Stimulated activated CD8-positive, alpha-beta memory T cell treated with anti-CD3 and anti-CD28 coated beads, Interleukin-4, amount 100 ng/mL, for 1 hour (primary cell): ENCODE measurements around the gene LRCH1.

Source experiments
- DNase-seq, 2 donors: peaks; one replicate each; pipeline ENCODE4 v3.0.0-alpha.2; 2020; ENCODE audit warnings: low read depth in 2 of 2, low spot score in 1 of 2

The LRCH1 gene

GRCh38 chr13:46686171-46686570 is 133.2 kb downstream of the LRCH1 start:
- no peak for DNase-seq

GRCh38 chr13:46687810-46688209 is 134.8 kb downstream of the LRCH1 start:
- DNase-seq: no peak

DNA sequence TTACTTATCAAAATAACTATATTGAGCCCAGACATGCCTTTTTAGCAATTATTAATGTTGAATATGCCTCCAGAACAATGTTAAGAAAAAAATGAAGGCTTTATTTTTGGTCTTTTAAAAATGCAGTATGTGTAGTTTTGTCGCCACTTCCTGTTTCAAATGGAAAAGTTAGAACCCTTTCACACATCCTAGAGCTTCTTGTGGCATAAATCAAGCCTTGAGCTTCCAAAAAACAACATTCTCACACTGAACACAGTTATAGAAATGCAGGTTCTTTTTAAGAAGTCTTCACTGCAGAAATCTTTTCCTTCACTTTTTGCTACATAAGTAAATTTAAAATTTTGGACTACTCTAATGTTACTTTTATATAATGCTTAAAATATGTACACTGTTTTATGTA is 135.3 kb downstream of the LRCH1 start:
- no peak for DNase-seq

DNA sequence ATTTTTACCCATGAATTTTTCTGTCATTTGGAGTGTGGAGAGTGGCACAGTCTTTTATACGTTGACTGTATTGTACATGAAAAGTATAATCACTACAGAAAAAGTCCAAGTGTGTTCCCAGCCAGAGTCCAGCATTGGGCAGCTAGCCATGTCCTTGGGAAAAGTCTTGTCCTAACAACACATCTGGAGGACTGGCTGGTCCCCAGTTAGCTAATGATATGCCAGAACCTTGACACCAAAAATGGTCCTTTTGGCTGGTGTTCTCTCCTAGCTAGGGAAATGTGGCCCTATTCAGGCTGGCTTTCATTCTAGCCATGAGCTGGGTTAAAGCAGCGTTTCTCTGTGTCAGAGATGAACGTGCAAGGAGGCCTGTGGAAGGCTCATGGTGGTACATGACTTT is 145.0 kb downstream of the LRCH1 start:
- no peak for DNase-seq

- DNase-seq: no peak
These were observed 146.0 kb downstream of the LRCH1 start for GRCh38 chr13:46698910-46699460.

- no peak for DNase-seq
These were observed 159.6 kb downstream of the LRCH1 start for GRCh38 chr13:46712524-46712923.

DNA sequence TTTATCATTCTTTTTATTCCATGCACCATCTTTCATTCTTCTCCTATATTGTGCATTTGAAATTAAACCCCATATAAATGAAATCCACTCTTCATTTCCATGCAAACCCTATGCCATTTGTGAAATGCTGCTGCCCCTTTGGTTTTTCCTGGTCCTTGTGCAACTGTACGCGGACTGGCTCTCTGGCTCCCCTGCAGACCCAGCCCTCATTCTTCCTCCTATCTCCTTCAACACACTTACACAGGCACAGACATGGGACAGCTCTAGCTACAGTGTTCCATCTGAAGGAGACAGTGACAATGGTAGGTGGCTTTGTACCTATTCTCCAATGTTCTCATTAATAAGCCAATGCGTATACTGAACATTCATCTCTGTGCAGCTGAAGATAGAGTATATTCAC is 162.4 kb downstream of the LRCH1 start:
- DNase-seq: no peak

GRCh38 chr13:46716821-46717220 is 163.9 kb downstream of the LRCH1 start:
- no peak for DNase-seq

DNA sequence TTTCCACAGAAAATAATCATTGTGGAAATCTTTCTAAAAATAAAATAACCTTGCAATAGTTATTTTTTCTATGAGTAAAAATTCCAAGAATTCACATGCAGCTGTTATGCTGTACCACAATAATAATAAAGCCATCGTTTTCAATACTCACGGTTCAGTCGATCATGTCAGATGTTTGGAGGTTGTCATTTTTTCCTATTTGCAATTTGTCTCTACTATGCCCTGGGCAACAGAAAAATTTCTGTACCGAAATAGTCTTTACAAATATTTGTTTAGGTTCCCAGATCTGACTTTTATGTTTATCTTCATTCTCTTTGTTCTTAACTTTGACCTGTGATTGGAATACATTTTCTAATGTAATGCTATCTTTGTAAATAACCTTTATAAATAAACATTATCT is 164.3 kb downstream of the LRCH1 start:
- DNase-seq: no peak

GRCh38 chr13:46717856-46718255 is 164.9 kb downstream of the LRCH1 start:
- DNase-seq: no peak

- DNase-seq: no peak
These were observed 167.2 kb downstream of the LRCH1 start for GRCh38 chr13:46720189-46720588.

GRCh38 chr13:46721054-46721453 is 168.1 kb downstream of the LRCH1 start:
- no peak for DNase-seq

DNA sequence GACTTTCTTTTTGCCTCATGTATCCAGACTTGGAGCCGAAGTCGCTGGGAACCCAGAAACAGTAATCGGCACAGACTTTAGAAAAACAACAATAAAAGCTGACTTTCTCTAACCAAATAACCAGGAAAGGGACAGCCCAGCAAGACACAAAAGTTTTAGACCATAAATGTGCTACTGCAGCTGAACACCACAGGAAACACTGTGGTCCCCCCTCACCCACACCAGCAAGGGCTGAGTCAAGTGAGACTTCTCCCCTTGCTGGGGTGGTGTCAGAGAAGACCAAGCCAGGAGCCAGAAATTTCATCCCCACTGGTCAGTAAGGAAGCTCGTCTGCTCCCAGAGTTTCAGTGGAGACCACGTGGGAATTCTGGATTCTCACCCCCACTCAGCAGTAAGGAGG is 173.4 kb downstream of the LRCH1 start:
- no peak for DNase-seq

GRCh38 chr13:46728777-46729176 is 175.8 kb downstream of the LRCH1 start:
- DNase-seq: no peak

- no peak for DNase-seq
These were observed 178.6 kb downstream of the LRCH1 start for GRCh38 chr13:46731535-46731934.

DNA sequence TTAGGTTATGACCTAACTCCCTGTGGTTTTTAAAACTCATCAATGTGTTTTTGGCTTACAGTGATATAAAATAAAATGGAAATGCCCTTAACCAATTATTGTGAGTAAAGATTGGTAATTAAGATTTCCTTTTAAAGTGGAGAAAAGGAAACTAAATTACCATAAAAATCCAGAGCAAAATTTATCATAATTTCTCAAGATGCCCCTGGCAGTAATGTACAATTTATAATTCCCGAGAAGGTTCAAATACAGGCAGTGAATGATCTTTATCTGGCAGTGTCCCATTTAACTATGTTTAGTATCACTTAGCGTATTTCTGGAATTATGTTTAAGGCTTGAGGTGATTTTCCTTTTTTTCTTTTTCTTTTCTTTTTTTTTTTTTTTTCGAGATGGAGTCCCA is 182.5 kb downstream of the LRCH1 start:
- no peak for DNase-seq

DNA sequence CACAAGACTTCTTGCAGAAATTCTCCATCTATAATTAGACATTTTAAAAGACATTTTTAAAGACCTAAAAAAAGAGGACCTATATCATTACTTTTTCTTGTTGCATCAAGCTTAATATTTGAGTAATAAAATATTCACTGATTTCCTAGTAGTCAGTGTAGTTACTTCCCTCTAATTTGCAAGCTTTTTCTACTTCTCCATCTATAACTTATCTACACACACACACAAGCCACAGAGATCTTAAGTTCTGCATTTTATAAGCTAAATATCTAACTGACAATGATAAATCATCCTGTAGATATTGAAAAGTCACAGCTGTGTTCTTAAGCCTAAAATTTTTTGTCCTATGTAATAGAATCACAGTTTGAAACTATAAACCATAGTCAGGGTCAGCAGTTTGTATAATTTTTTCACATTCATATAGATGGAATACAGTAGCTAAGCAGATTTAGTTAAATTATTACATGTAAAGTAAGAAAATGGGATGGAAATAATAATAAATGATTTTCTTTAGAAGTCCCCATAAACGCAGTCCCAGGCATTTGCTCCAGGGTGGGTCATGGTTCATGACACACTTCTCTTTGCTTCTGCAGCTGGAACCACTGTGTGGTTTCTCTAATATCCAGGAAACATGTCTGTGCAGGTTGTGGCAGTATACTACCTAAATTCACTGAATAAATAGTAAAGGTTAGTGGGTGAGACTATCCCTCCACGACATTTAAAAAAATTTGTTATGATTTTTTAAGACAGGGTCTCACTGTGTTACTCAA is 183.8 kb downstream of the LRCH1 start:
- no peak for DNase-seq

DNA sequence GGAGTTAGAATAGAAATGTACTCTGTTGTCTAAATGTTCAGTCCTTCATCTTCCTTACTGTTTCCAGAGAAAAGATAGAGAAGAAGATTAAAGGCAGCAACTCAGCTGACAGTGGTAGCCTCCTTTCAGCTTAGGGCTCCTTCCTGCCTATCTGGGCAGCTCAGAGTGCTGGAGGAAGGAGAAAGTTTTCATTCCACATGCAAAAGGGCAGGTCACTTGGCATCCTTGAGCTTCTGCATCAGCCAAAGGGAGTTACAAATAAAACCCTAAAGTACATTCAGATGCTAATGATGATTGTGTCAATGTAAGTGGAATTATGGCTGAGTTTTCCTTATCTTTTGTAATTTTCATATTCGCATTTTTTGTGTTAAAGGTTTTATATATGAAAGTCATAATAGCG is 185.1 kb downstream of the LRCH1 start:
- no peak for DNase-seq

DNA sequence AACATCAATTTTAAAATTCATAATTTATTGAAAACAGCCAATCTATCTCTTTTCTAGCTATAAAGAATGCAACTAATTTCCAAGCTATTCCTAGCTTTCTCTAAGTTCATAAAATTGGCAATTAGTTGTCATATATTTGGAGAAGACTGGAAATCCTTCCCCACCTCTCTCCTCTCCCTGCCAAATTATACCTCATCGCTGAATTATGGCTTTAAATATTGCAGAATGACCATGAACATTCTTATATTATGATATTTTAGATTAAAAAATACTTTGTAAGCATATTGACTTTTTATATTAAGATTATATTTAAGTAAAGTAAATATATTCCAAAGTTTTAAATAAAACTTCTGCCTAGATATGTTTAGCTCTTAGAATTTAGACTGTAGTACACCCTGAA is 185.8 kb downstream of the LRCH1 start:
- no peak for DNase-seq

- no peak for DNase-seq
These were observed 186.6 kb downstream of the LRCH1 start for GRCh38 chr13:46739447-46740098.

GRCh38 chr13:46743191-46743590 is 190.2 kb downstream of the LRCH1 start:
- DNase-seq: no peak

DNA sequence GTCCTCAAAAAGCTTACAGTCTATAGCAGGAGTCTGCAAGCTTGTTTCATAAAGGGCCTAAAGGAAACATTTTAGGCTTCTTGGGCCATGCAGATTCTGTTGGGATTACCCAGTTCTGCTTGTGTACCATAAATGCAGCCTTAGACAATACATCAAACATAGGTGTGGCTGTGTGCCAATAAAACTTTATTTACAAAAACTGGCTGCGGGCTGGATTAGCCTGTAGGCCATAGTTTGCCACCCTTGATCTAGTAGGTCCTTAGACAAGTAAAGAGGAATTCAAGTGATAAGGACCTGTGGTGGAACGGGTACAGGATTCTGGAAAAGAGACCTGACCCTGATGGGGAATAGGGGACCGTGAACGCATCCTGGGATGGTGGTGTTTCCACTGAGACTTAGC is 192.1 kb downstream of the LRCH1 start:
- DNase-seq: no peak

DNA sequence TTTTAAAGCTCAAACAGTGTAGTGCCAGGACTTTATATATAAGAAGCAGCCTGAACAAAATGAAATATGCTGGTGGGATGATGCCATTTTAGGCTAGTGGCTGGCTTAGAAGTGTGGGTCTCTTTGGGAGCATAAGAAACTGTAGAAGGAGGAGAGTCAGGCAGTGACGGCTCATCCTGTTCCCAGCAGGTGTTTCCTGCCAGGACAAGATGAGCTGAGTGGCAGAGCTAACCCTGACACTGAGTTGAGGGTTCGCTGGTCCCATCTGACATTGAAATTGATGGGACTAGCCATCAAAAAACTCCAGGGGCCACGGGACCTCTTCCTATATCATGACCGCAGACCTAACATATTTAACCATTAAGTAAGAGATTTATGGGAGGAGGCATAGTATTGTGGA is 192.7 kb downstream of the LRCH1 start:
- DNase-seq: no peak
